PFSK-1 (cell line): ENCODE results near the gene GRK3.

Source experiments
- FOXP2 ChIP-seq: optimal IDR thresholded peaks from 2 replicates; pipeline ENCODE3; 2011; ENCODE audit warnings: borderline replicate concordance, control low read depth, inconsistent platforms; ENCODE audit not compliant: insufficient read depth; ENCODE audit errors: extremely low read length, extremely low read depth
- POLR2AphosphoS5 ChIP-seq: IDR thresholded peaks from 2 replicates; pipeline ENCODE4 v1.6.1; 2012; ENCODE audit warnings: low read depth, mild to moderate bottlenecking, control low read depth, low read length, moderate library complexity
- REST ChIP-seq, 2 experiments: IDR thresholded peaks; 2 replicates each; pipeline versions ENCODE4 v1.6.1 to v1.8.0; 2011 to 2012; ENCODE audit warnings: low read depth in 2 of 2, low read length in 2 of 2, control low read depth in 1 of 2, inconsistent platforms in 1 of 2, mild to moderate bottlenecking in 1 of 2, moderate library complexity in 1 of 2; ENCODE audit not compliant: insufficient read depth in 1 of 2
- SIN3A ChIP-seq: IDR thresholded peaks from 2 replicates; pipeline ENCODE4 v1.6.1; 2012; ENCODE audit warnings: mild to moderate bottlenecking, low read length, moderate library complexity, borderline replicate concordance; ENCODE audit not compliant: insufficient read depth
- TAF1 ChIP-seq: IDR thresholded peaks from 2 replicates; pipeline ENCODE4 v1.6.1; 2012; ENCODE audit warnings: low read length, control low read depth, borderline replicate concordance; ENCODE audit not compliant: insufficient read depth

GRK3 gene

DNA sequence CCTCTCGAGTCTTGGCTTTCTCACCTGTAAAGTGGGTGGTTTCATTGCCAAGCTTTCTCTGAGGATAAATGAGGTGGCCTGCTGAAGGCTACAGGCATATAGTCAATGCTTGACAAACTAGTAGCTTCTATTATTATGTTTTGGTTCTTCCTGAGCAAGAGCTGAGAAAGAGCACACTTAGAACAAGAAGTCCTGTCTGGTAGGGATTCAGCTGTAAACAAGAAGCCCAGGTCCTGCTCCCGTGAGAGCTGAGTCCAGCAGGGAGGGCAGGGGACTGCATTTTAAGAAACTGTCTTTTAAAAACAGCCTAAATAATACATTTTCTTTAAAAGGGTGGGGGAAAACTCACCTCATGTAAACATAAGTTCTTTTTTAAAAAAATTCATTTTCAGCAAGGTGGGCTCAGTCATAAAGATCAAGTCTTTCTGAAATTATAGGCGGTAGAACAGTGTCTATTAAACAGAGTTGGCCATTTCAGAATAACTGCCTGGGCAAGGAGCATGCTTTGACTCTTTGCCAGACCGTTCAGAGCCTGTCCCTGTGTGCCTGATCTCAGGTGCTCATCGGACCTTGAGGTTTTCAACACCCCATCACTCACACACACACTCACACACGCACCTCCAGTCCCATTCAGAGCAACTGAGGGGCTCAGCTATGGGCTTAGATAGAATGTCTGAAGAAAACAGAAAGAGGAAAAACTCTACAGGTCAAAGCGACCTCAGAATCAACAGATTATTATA is 148.4 kb downstream of the GRK3 start:
- no peak for TF ChIP-seq REST (IDR thresholded peaks at IDR 0.05; ENCODE audit: insufficient read depth in 1 of 2, low read depth in 2 of 2, low read length in 2 of 2)
- TF ChIP-seq SIN3A = no peak
- TF ChIP-seq TAF1 = no peak
- TF ChIP-seq POLR2AphosphoS5 = no peak
- TF ChIP-seq FOXP2 = no peak

DNA sequence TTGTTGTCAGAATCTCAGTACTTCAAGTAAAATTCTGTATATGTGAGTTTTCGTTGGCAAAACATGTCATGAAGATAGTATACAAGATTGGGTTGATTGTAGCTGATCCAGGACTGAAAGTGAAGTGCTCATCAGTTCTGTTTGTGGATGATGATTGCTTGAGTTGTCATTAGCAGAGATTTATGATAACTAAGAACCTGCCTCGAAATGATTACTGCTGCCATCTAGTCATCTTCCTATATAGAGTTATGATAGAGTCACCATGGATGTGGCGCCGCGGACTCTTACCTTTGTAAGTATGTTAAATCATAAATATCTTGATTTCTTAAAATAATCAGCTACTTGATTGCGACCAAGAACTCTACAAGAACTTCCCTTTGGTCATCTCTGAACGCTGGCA is 149.6 kb downstream of the GRK3 start:
- no peak for TF ChIP-seq REST (IDR thresholded peaks at IDR 0.05; ENCODE audit: insufficient read depth in 1 of 2, low read depth in 2 of 2, low read length in 2 of 2)
- no peak for TF ChIP-seq TAF1
- TF ChIP-seq POLR2AphosphoS5 = no peak
- TF ChIP-seq SIN3A = no peak
- TF ChIP-seq FOXP2 = no peak

- TF ChIP-seq TAF1 (no peak), FOXP2 (no peak), REST (IDR thresholded peaks at IDR 0.05; ENCODE audit: insufficient read depth in 1 of 2, low read depth in 2 of 2, low read length in 2 of 2) (no peak), POLR2AphosphoS5 (no peak), SIN3A (no peak)
Measured at GRCh38 chr22:25714739-25715138, 150.3 kb downstream of the GRK3 start.

GRCh38 chr22:25716637-25717036 is 152.2 kb downstream of the GRK3 start:
- TF ChIP-seq REST (IDR thresholded peaks at IDR 0.05; ENCODE audit: insufficient read depth in 1 of 2, low read depth in 2 of 2, low read length in 2 of 2) (no peak), FOXP2 (no peak), TAF1 (no peak), POLR2AphosphoS5 (no peak), SIN3A (no peak)
